Type B pancreatic cell (in vitro differentiated cells): ENCODE data around the gene APBA1. TPM values are rescaled to one million over a fixed set of nuclear protein-coding genes. Genes with fewer than 3 reads are reported as not detected.
"Not testable (repeated sequence)": the region's sequence is repeated elsewhere in the genome, so short reads cannot be mapped to it uniquely, and the experiment has no call there.

Source experiments
- DNase-seq: peaks from one replicate; pipeline ENCODE4 v3.0.0; 2021; ENCODE audit warnings: mixed read lengths; ENCODE audit not compliant: unreplicated experiment; ENCODE audit errors: extremely low spot score
- H3K27ac Mint-ChIP-seq: 2 replicates; pipeline ENCODE4 v1.8.0; 2021; ENCODE audit warnings: mild to moderate bottlenecking, mixed read lengths
- H3K27me3 Mint-ChIP-seq: 2 replicates; pipeline ENCODE4 v1.8.0; 2021; ENCODE audit warnings: mixed read lengths
- H3K36me3 Mint-ChIP-seq: 2 replicates; pipeline ENCODE4 v1.8.0; 2021; ENCODE audit warnings: mixed read lengths
- H3K4me1 Mint-ChIP-seq: one replicate; pipeline ENCODE4 v1.8.0; 2021; ENCODE audit warnings: mixed read lengths; ENCODE audit not compliant: unreplicated experiment
- H3K4me3 Mint-ChIP-seq: 2 replicates; pipeline ENCODE4 v1.8.0; 2021; ENCODE audit warnings: mild to moderate bottlenecking, mixed read lengths
- H3K9me3 Mint-ChIP-seq: 2 replicates; pipeline ENCODE4 v1.8.0; 2021; ENCODE audit warnings: mixed read lengths
- CTCF ChIP-seq: fragments of 200-600 bp; sonication (generic); conservative IDR thresholded peaks from 2 replicates; pipeline ENCODE4 v1.5.0; 2021; ENCODE audit warnings: antibody characterized with exemption, mild to moderate bottlenecking
- total RNA-seq: library from RNA; stranded (reverse); gene quantifications from 2 replicates; pipeline ENCODE4 v1.2.1, GENCODE V29; 2021; ENCODE audit warnings: low replicate concordance

APBA1 gene
- total RNA-seq, 1 donor from 2014 or later, result 6.3 TPM

- Mint-ChIP-seq H3K27me3 (no peaks in the 10 kb centered on the region), H3K36me3 (no peaks in the 10 kb centered on the region), H3K4me3 (no peak overlapping the region), H3K27ac (no peak overlapping the region), H3K9me3 (no peaks in the 10 kb centered on the region), H3K4me1 (peaks cover 3% of the 10 kb centered on the region)
- no peak for TF ChIP-seq CTCF
- no peak for DNase-seq
These were observed 68.5 kb downstream of the APBA1 start for GRCh38 chr9:69603656-69604055.

- no peak for TF ChIP-seq CTCF
- Mint-ChIP-seq H3K36me3 (no peaks in the 10 kb centered on the region), H3K27me3 (no peaks in the 10 kb centered on the region), H3K9me3 (no peaks in the 10 kb centered on the region), H3K4me3 (no peak overlapping the region), H3K4me1 (peaks cover 3% of the 10 kb centered on the region), H3K27ac (no peak overlapping the region)
- DNase-seq, result no peak
These were observed 69.4 kb downstream of the APBA1 start for GRCh38 chr9:69602773-69603172.

GRCh38 chr9:69601698-69602097 is 70.5 kb downstream of the APBA1 start:
- TF ChIP-seq CTCF, result no peak
- Mint-ChIP-seq H3K4me1 (peaks cover 3% of the 10 kb centered on the region), H3K4me3 (no peak overlapping the region), H3K27ac (no peak overlapping the region), H3K9me3 (no peaks in the 10 kb centered on the region), H3K27me3 (no peaks in the 10 kb centered on the region), H3K36me3 (no peaks in the 10 kb centered on the region)
- no peak for DNase-seq

GRCh38 chr9:69600314-69601047 is 71.7 kb downstream of the APBA1 start:
- no peaks in the 10 kb centered on the region for H3K27me3 Mint-ChIP-seq
- TF ChIP-seq CTCF, result no peak
- H3K9me3 Mint-ChIP-seq, result no peaks in the 10 kb centered on the region
- H3K4me1 Mint-ChIP-seq, result peaks cover 3% of the 10 kb centered on the region
- H3K27ac Mint-ChIP-seq, result no peak overlapping the region
- no peaks in the 10 kb centered on the region for H3K36me3 Mint-ChIP-seq
- DNase-seq, result no peak
- H3K4me3 Mint-ChIP-seq, result no peak overlapping the region

- no peak overlapping the region for H3K27ac Mint-ChIP-seq
- H3K4me1 Mint-ChIP-seq, result peaks cover 3% of the 10 kb centered on the region
- no peaks in the 10 kb centered on the region for H3K9me3 Mint-ChIP-seq
- H3K36me3 Mint-ChIP-seq, result no peaks in the 10 kb centered on the region
- no peak for TF ChIP-seq CTCF
- H3K27me3 Mint-ChIP-seq, result no peaks in the 10 kb centered on the region
- no peak overlapping the region for H3K4me3 Mint-ChIP-seq
- DNase-seq, result no peak
These were observed 72.8 kb downstream of the APBA1 start for GRCh38 chr9:69599232-69599971.

GRCh38 chr9:69596906-69597305 is 75.3 kb downstream of the APBA1 start:
- not testable (repeated sequence) for H3K27ac Mint-ChIP-seq, DNase-seq, H3K9me3 Mint-ChIP-seq, H3K27me3 Mint-ChIP-seq, H3K4me3 Mint-ChIP-seq, H3K4me1 Mint-ChIP-seq, H3K36me3 Mint-ChIP-seq
